K562 (cell line): ENCODE data around the gene TAAR8. TPM values are rescaled to one million over a fixed set of nuclear protein-coding genes. Genes with fewer than 3 reads are reported as not detected.

ENCODE experiments used
- HDAC1 ChIP-seq, 2 experiments: fragments of 450-650 bp; IDR thresholded peaks; 2 replicates each; pipeline ENCODE4 v1.6.1; 2016 to 2017; ENCODE audit warnings: inconsistent platforms in 1 of 2, mild to moderate bottlenecking in 1 of 2, moderate library complexity in 1 of 2
- PRDM10 ChIP-seq: fragments of 450-650 bp; IDR thresholded peaks from 2 replicates; pipeline ENCODE4 v1.6.1; 2018; ENCODE audit not compliant: partially characterized antibody
- TCF3 ChIP-seq: sonication (generic); formaldehyde crosslinking; IDR thresholded peaks from 2 replicates; pipeline ENCODE4 v1.4.0; 2020; ENCODE audit warnings: mild to moderate bottlenecking, missing genetic modification reagents
- polyA plus RNA-seq, 8 experiments: library from polyadenylated mRNA; depleted of rRNA in 4 of 8; stranded (reverse) in 5 of 8; unstranded in 3 of 8; fragments of >200 nt; fragmentation: Nextera tagmentation in 2 of 8; fragmentation: Illumina TruSeq in 1 of 8; extraction: Ambion mirVana in 2 of 8; extraction: Trizol in 1 of 8; gene quantifications; 2 replicates each; pipeline versions ENCODE4 v1.2.1 to v1.2.3, GENCODE V29; 2011 to 2014; ENCODE audit warnings: inconsistent platforms in 1 of 8, missing spikeins in 1 of 8
- total RNA-seq, 7 experiments: library from RNA; depleted of rRNA in 6 of 7; stranded (reverse); fragments of >200 nt in 6 of 7; fragmentation: Illumina TruSeq in 2 of 7; extraction: Trizol in 2 of 7; gene quantifications; 2 replicates each; pipeline versions ENCODE4 v1.2.1 to v1.2.3, GENCODE V29; 2011 to 2021; ENCODE audit warnings: low replicate concordance in 1 of 7
- TF ChIP-seq, protein P1 (sequence below): fragments of 250-450 bp; sonication (Bioruptor Pico); IDR thresholded peaks from 2 replicates; pipeline ENCODE4 v1.5.0; 2022; ENCODE audit warnings: mild to moderate bottlenecking

Gene TAAR8
- total and polyA plus RNA-seq, 9 of the 15 experiments (the other 6 are each of a cell fraction or from before 2014, with no cell fraction given) = not detected

- TF ChIP-seq PRDM10 (no peak), TCF3 (no peak), HDAC1 (IDR thresholded peaks at IDR 0.05) (no peak)
- TF ChIP-seq, protein P1, sequence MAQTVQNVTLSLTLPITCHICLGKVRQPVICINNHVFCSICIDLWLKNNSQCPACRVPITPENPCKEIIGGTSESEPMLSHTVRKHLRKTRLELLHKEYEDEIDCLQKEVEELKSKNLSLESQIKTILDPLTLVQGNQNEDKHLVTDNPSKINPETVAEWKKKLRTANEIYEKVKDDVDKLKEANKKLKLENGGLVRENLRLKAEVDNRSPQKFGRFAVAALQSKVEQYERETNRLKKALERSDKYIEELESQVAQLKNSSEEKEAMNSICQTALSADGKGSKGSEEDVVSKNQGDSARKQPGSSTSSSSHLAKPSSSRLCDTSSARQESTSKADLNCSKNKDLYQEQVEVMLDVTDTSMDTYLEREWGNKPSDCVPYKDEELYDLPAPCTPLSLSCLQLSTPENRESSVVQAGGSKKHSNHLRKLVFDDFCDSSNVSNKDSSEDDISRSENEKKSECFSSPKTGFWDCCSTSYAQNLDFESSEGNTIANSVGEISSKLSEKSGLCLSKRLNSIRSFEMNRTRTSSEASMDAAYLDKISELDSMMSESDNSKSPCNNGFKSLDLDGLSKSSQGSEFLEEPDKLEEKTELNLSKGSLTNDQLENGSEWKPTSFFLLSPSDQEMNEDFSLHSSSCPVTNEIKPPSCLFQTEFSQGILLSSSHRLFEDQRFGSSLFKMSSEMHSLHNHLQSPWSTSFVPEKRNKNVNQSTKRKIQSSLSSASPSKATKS (CRISPR knock-in tag) = no peak
These were observed 16.7 kb downstream of the TAAR8 start (continued) for GRCh38 chr6:132569170-132569569.
